HCT116 (cell line): ENCODE results near the gene PNLDC1. TPM values are rescaled to one million over a fixed set of nuclear protein-coding genes. Genes with fewer than 3 reads are reported as not detected.

ENCODE experiments used
- ATAC-seq: fragments of 200-7000 bp; cut with Tn5 transposase; 2 replicates; pipeline ENCODE4 v1.9.1; 2020; ENCODE audit warnings: mild to moderate bottlenecking, moderate library complexity
- BruUV-seq: library from RNA; stranded (reverse); fragments of 400-500 nt; replicated peaks from 2 replicates; lab custom pipeline; 2021; lab: Mats Ljungman, UMichigan
- CTCF ChIA-PET: fragments of 300-600 bp; sonication (Branson Sonifier 250); formaldehyde crosslinking; loops from one replicate; lab custom pipeline; 2021; ENCODE audit warnings: antibody characterized with exemption; lab: Charles Lee
- POLR2A ChIA-PET: fragments of 300-600, 350-600 bp; sonication (Branson Sonifier 250); formaldehyde crosslinking; loops from one replicate; lab custom pipeline; 2021; ENCODE audit warnings: antibody characterized with exemption; lab: Charles Lee
- RAD21 ChIA-PET, 2 experiments: fragments of 300-600 bp; sonication (Branson Sonifier 250); formaldehyde crosslinking; loops; one replicate each; lab custom pipeline; 2023; ENCODE audit warnings: low total read pairs in 2 of 2; ENCODE audit not compliant: uncharacterized antibody in 2 of 2, unreplicated experiment in 2 of 2, low non-redundant PET in 1 of 2; lab: Charles Lee
- DNase-seq: peaks from one replicate; pipeline ENCODE4 v3.0.0-alpha.2; 2010; ENCODE audit warnings: low read depth, low spot score
- H2AFZ ChIP-seq: fragments of 200-600 bp; shearing (Covaris generic), sonication (generic); 2 replicates; pipeline ENCODE4 v1.6.1; 2017; ENCODE audit warnings: low read depth, mixed run types, mixed read lengths, antibody characterized with exemption, low read length; ENCODE audit not compliant: poor library complexity, severe bottlenecking
- H3K27ac ChIP-seq: 2 replicates; pipeline ENCODE4 v1.5.1; 2012; ENCODE audit warnings: low read depth, low read length
- H3K27me3 ChIP-seq: fragments of 200-600 bp; sonication (generic); 2 replicates; pipeline ENCODE4 v1.6.1; 2016; ENCODE audit warnings: mixed run types, low read length, mixed read lengths; ENCODE audit not compliant: insufficient read depth
- H3K36me3 ChIP-seq, 2 experiments: fragments of 200-500 bp in 1 of 2; fragments of 200-600 bp in 1 of 2; sonication (Bioruptor generic) in 1 of 2; sonication (generic) in 1 of 2; 2 replicates each; pipeline versions ENCODE4 v1.5.1 to v1.6.1; 2014 to 2016; ENCODE audit warnings: low read length in 2 of 2, inconsistent platforms in 1 of 2, mixed read lengths in 1 of 2, mixed run types in 1 of 2; ENCODE audit not compliant: insufficient read depth in 2 of 2, control insufficient read depth in 1 of 2
- H3K4me1 ChIP-seq, 2 experiments: fragments of 200-600 bp in 1 of 2; sonication (generic) in 1 of 2; 2 replicates each; pipeline versions ENCODE4 v1.5.1 to v1.6.1; 2012 to 2017; ENCODE audit warnings: low read length in 2 of 2, inconsistent platforms in 1 of 2, mild to moderate bottlenecking in 1 of 2, mixed read lengths in 1 of 2, mixed run types in 1 of 2, moderate library complexity in 1 of 2; ENCODE audit not compliant: insufficient read depth in 2 of 2, control insufficient read depth in 1 of 2
- H3K4me2 ChIP-seq: fragments of 200-600 bp; sonication (generic); 2 replicates; pipeline ENCODE4 v1.6.1; 2017; ENCODE audit warnings: mixed run types, low read length, mixed read lengths
- H3K4me3 ChIP-seq, 2 experiments: fragments of 200-600 bp in 1 of 2; sonication (generic) in 1 of 2; replicated peaks in 1 of 2; 2 replicates each; pipeline ENCODE4 v1.5.1; 2011 to 2016; ENCODE audit warnings: low read length in 2 of 2, control low read depth in 1 of 2, low read depth in 1 of 2, mild to moderate bottlenecking in 1 of 2, mixed read lengths in 1 of 2, mixed run types in 1 of 2
- H3K79me2 ChIP-seq: fragments of 200-600 bp; sonication (generic); 2 replicates; pipeline ENCODE4 v1.6.1; 2017; ENCODE audit warnings: mild to moderate bottlenecking, mixed run types, low read length, moderate library complexity, mixed read lengths; ENCODE audit not compliant: insufficient read depth
- H3K9ac ChIP-seq: fragments of 200-600 bp; sonication (generic); 2 replicates; pipeline ENCODE4 v1.6.1; 2016; ENCODE audit warnings: low read length, mixed read lengths
- H3K9me2 ChIP-seq: fragments of 200-600 bp; sonication (generic), shearing (Covaris generic); 2 replicates; pipeline ENCODE4 v1.6.1; 2017; ENCODE audit warnings: mixed run types, mild to moderate bottlenecking, moderate library complexity; ENCODE audit not compliant: insufficient read depth
- H3K9me3 ChIP-seq, 2 experiments: fragments of 200-500 bp in 1 of 2; fragments of 200-600 bp in 1 of 2; sonication (Bioruptor generic) in 1 of 2; sonication (generic) in 1 of 2; 2 replicates each; pipeline ENCODE4 v1.6.1; 2014 to 2017; ENCODE audit warnings: low read length in 2 of 2, mixed read lengths in 2 of 2, inconsistent platforms in 1 of 2, low read depth in 1 of 2, mild to moderate bottlenecking in 1 of 2, mixed run types in 1 of 2, moderate library complexity in 1 of 2; ENCODE audit not compliant: control insufficient read depth in 1 of 2, insufficient read depth in 1 of 2
- H4K20me1 ChIP-seq: fragments of 200-600 bp; sonication (generic), shearing (Covaris generic); 2 replicates; pipeline ENCODE4 v1.6.1; 2017; ENCODE audit warnings: mixed run types, mild to moderate bottlenecking, moderate library complexity; ENCODE audit not compliant: insufficient read depth
- ATF3 ChIP-seq: IDR thresholded peaks from 2 replicates; pipeline ENCODE4 v1.6.1; 2012
- CBX3 ChIP-seq: IDR thresholded peaks from 2 replicates; pipeline ENCODE4 v1.6.1; 2012; ENCODE audit warnings: low read depth
- CEBPB ChIP-seq: IDR thresholded peaks from 2 replicates; pipeline ENCODE4 v1.6.1; 2012; ENCODE audit warnings: low read depth
- CTCF ChIP-seq, 3 experiments: fragments of 200-600 bp in 1 of 3; sonication (generic) in 1 of 3; IDR thresholded peaks in 2 of 3; conservative IDR thresholded peaks in 1 of 3; 2 replicates each; pipeline ENCODE4 v1.5.1; 2012 to 2017; ENCODE audit warnings: low read depth in 2 of 3, low read length in 2 of 3, antibody characterized with exemption in 1 of 3, borderline replicate concordance in 1 of 3, control low read depth in 1 of 3, mild to moderate bottlenecking in 1 of 3, mixed read lengths in 1 of 3, mixed run types in 1 of 3, moderate library complexity in 1 of 3; ENCODE audit not compliant: insufficient read depth in 1 of 3
- EGR1 ChIP-seq: IDR thresholded peaks from 2 replicates; pipeline ENCODE4 v1.6.1; 2012; ENCODE audit warnings: low read depth
- ELF1 ChIP-seq: IDR thresholded peaks from 2 replicates; pipeline ENCODE4 v1.6.1; 2012; ENCODE audit warnings: low read depth, borderline replicate concordance
- EZH2 ChIP-seq: fragments of 200-600 bp; sonication (generic); IDR thresholded peaks from 2 replicates; pipeline ENCODE4 v1.6.1; 2017; ENCODE audit warnings: antibody characterized with exemption, mixed run types
- EZH2phosphoT487 ChIP-seq: fragments of 200-600 bp; IDR thresholded peaks from 2 replicates; pipeline ENCODE4 v1.6.1; 2018; ENCODE audit warnings: antibody characterized with exemption, borderline replicate concordance
- FOSL1 ChIP-seq: IDR thresholded peaks from 2 replicates; pipeline ENCODE4 v1.6.1; 2012; ENCODE audit warnings: low read depth
- MAX ChIP-seq: IDR thresholded peaks from 2 replicates; pipeline ENCODE4 v1.6.1; 2012
- POLR2AphosphoS5 ChIP-seq: IDR thresholded peaks from 2 replicates; pipeline ENCODE4 v1.6.1; 2011; ENCODE audit warnings: mild to moderate bottlenecking, low read depth, low read length, moderate library complexity
- RAD21 ChIP-seq: IDR thresholded peaks from 2 replicates; pipeline ENCODE4 v1.6.1; 2012; ENCODE audit warnings: low read depth, mild to moderate bottlenecking
- SIN3A ChIP-seq: IDR thresholded peaks from 2 replicates; pipeline ENCODE4 v1.6.1; 2012; ENCODE audit warnings: low read depth
- SP1 ChIP-seq: IDR thresholded peaks from 2 replicates; pipeline ENCODE4 v1.6.1; 2012; ENCODE audit warnings: low read depth
- SRF ChIP-seq: IDR thresholded peaks from 2 replicates; pipeline ENCODE4 v1.6.1; 2012; ENCODE audit warnings: low read depth
- ZBTB33 ChIP-seq: IDR thresholded peaks from 2 replicates; pipeline ENCODE4 v1.6.1; 2011; ENCODE audit warnings: mild to moderate bottlenecking, low read length, moderate library complexity; ENCODE audit not compliant: insufficient replicate concordance; ENCODE audit errors: extremely low read depth
- ZFX ChIP-seq: fragments of 450-650 bp; IDR thresholded peaks from 2 replicates; pipeline ENCODE4 v1.6.1; 2017
- intact Hi-C: fragments of 100-400 bp; cut with micrococcal nuclease; formaldehyde crosslinking; loops from 2 replicates; pipeline ENCODE4 v1.10.0; 2022
- total RNA-seq: library from RNA; stranded (reverse); gene quantifications from one replicate; pipeline ENCODE4 v1.2.1, GENCODE V29; 2021; ENCODE audit not compliant: unreplicated experiment

PNLDC1 gene
- total RNA-seq, 1 experiment from 2014 or later = 0.37 TPM

- ChIA-PET POLR2A (no interaction called here), RAD21 (interaction anchor here in 1 of 2 experiments (0.7 kb wide), 1 partner anchor 14 kb away, joined by 3 read pairs; no protein-coding TSS in a partner anchor), CTCF (no interaction called here)
- Histone ChIP-seq H3K4me2 (no peak overlapping the region), H3K79me2 (no peaks in the 10 kb centered on the region), H3K9ac (no peak overlapping the region), H3K9me2 (no peaks in the 10 kb centered on the region), H2AFZ (no peak overlapping the region), H3K9me3 (no peaks in the 10 kb centered on the region), H3K4me3 (no peak overlapping the region), H3K27me3 (no peaks in the 10 kb centered on the region), H3K36me3 (no peaks in the 10 kb centered on the region), H4K20me1 (no peaks in the 10 kb centered on the region), H3K4me1 (peaks cover 0 to 5% of the 10 kb centered on the region in 2 experiments; a peak in 1 of 4 replicates), H3K27ac (no peak overlapping the region)
- TF ChIP-seq ELF1 (no peak), SP1 (no peak), SRF (no peak), POLR2AphosphoS5 (no peak), ATF3 (no peak), MAX (no peak), ZFX (no peak), RAD21 (no peak), EZH2 (no peak)
- ATAC-seq (no peak), DNase-seq (no peak)
- intact Hi-C loops = no loop called here
- BruUV-seq = no TSS peak
These were observed 36.8 kb downstream of the PNLDC1 start for GRCh38 chr6:159836718-159837490.

GRCh38 chr6:159837511-159837910 lies 37.4 kb downstream of the PNLDC1 start:
- POLR2A ChIA-PET = no interaction called here
- H3K9me2 ChIP-seq = no peaks in the 10 kb centered on the region
- no peak for TF ChIP-seq FOSL1
- TF ChIP-seq CBX3 = no peak
- TF ChIP-seq EZH2phosphoT487 = no peak
- no peak for TF ChIP-seq MAX
- no peak for TF ChIP-seq ZBTB33
- TF ChIP-seq EGR1 = no peak
- TF ChIP-seq SIN3A = no peak
- TF ChIP-seq CEBPB = no peak
- TF ChIP-seq CTCF (IDR thresholded peaks at IDR 0.05 in 2 of 3, conservative IDR thresholded peaks at IDR 0.05 in 1 of 3; ENCODE audit: borderline replicate concordance in 1 of 3, insufficient read depth in 1 of 3, low read depth in 2 of 3, low read length in 2 of 3) = no peak
- TF ChIP-seq ZFX = no peak

More at GRCh38 chr6:159837511-159837910, 37.4 kb downstream of the PNLDC1 start:
- Histone ChIP-seq H3K4me3 (no peak overlapping the region), H3K4me2 (no peak overlapping the region), H3K4me1 (peaks cover 0 to 5% of the 10 kb centered on the region in 2 experiments; a peak in 1 of 4 replicates), H3K36me3 (no peaks in the 10 kb centered on the region), H3K9ac (no peak overlapping the region), H4K20me1 (no peaks in the 10 kb centered on the region), H2AFZ (no peak overlapping the region), H3K79me2 (no peaks in the 10 kb centered on the region), H3K27ac (no peak overlapping the region), H3K27me3 (no peaks in the 10 kb centered on the region), H3K9me3 (no peaks in the 10 kb centered on the region)
- intact Hi-C loops = no loop called here
- RAD21 ChIA-PET = interaction anchor here in 1 of 2 experiments (0.7 kb wide), 1 partner anchor 13 kb away, joined by 3 read pairs; no protein-coding TSS in a partner anchor
- CTCF ChIA-PET = no interaction called here
- DNase-seq = no peak
- no TSS peak for BruUV-seq
- ATAC-seq = no peak
